GM18505 (cell line): ENCODE measurements around the gene CCND1.

Experiments
- ATAC-seq: cut with Tn5 transposase; IDR thresholded peaks from one replicate; pipeline ENCODE4 v1.9.1; 2021; ENCODE audit not compliant: unreplicated experiment
- POLR2A ChIP-seq: IDR thresholded peaks from 4 replicates; pipeline ENCODE4 v1.6.1; 2011; ENCODE audit warnings: borderline replicate concordance; ENCODE audit not compliant: insufficient read depth, insufficient read length; ENCODE audit errors: extremely low read depth

Gene CCND1

DNA sequence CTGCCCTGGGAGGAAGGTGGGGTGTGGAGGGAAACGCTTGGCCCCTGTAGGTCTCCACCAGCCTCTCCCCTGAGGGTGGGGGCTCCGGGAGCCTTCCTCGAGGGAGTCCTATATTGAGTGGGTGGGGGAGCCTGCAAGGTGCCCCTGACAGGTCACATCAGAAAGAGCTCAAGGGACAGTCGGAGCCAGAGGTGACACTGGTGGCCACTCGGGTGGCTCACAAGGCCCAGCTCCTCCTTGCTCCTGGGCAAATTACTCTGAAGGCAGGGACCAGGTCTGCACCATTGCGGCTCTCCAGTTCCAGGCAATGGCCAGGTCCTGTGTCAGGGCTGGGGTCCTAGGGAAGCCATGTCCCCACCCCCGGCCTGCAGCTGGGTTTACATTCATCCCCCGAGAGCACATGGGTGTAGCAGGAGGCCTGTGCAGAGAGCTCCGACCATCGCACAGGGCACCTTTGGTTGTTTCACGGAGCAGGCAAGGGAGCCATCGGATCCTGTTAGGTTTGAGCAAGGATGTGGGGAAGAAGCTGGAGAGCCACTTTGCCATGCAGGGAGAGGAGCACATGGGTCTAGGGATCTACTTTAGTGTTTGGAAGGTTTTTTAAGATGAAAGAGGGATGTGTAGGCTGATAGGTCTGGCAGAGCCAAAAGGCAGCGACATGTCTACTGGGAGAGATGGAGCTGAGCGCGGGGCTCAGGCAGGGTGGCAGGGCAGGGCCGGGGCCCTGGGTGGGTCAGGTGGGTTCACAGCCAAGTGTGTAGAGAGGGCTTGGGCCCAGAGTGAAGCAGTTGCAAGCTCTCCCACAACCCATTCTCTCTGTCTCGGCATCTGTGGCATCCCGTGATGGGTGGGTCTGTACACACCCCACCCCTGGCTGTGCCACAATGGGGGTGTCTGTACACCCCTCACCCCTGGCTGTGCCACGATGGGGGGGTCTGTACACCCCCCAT is 14.8 kb downstream of the CCND1 start:
- no peak for ATAC-seq
- no peak for TF ChIP-seq POLR2A

DNA sequence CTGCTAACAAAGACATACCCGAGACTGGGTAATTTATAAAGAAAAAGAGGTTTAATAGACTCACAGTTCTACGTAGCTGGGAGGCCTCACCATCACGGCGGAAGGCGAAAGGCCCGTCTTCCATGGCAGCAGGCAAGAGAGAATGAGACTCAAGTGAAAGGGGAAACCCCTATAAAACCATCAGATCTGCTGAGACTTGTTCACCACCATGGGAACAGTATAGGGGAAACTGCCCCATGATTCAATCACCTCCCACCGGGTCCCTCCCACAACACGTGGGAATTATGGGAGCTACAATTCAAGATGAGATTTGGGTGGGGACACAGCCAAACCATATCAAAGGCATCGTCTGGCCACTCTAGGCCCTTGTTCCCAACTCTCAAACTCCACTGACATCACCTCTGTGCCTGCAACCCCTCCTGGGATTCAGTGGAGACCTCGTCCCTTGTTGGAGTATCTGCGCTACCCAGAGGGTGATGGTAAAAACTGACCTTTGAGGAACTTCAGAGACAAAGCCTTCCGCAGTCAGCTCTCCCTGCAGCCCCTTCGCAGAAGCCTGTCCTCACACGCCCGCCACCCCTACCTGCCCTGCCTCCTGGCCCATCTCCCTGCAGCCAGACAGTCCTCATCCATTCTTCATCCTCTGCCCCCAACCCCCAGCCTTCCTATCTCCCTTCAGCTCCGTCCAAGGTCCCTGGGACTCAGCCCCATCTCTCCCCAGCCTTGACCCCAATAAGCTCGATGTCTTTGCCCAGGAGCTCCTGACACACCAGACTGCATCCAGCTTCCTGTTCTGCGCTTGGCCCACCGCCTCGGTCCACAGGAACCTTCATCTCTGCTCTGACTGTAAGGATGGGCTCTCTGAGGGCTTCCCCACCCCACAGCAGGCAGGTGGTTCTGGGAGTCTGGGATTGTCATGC is 15.8 kb downstream of the CCND1 start:
- TF ChIP-seq POLR2A: no peak
- ATAC-seq: no peak

DNA sequence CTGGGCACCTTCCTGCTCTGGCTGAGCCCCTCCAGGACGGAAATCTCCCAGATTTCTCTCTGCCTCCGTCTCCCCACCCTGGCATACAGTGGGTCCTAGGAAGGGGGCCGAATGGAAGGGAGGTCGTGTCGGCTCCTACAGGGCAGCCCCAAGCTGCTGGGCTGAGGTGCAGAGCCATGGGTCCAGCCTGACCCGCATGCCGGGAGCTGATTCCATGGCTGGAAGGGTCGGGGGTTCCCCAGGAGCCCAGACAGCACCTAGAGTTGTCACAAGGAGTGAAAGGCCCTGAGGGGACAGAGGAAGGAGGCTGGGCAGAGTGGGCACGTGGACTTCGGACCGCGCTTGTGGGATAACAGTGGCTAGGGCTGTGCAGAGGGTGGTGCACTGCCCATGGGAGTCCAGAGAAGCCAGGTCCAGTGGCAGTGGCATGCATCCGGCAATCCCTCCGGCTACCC is 16.5 kb downstream of the CCND1 start:
- no peak for ATAC-seq
- TF ChIP-seq POLR2A: no peak

DNA sequence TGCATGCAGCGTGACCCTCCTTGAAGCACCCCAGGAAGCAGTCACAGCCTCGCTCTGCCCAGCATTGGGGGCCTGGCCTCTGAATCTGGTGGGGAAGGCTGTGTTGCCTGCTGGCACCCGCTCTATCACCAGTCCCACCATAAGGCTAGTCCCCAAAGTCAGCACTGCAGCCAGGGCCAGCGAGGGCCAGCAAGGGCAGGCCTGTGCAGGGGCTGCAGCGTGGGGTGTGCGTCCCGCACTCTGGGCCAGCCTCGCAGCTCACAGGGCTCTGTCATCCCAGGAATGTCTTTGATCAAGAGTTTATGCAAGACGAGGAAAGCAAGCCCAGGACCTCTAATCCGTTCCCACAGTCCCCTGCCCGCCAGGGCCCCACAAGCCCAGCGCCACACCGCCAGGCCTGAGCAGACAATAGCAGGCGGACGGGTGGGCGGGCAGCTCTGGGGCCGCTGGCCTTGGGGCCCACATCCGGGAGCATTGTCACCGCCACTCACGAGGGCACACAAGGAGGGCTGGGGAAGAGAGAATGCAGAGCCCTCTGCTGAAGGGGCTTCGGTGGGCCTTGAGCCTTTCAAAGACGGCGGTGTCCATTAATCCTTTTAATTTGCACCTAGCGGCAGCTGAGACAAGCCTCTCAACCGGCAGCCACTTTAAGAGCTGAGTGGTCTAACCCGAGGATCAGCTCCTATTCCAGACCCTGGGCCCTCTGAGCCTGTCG is 17.1 kb downstream of the CCND1 start:
- TF ChIP-seq POLR2A: no peak
- no peak for ATAC-seq

DNA sequence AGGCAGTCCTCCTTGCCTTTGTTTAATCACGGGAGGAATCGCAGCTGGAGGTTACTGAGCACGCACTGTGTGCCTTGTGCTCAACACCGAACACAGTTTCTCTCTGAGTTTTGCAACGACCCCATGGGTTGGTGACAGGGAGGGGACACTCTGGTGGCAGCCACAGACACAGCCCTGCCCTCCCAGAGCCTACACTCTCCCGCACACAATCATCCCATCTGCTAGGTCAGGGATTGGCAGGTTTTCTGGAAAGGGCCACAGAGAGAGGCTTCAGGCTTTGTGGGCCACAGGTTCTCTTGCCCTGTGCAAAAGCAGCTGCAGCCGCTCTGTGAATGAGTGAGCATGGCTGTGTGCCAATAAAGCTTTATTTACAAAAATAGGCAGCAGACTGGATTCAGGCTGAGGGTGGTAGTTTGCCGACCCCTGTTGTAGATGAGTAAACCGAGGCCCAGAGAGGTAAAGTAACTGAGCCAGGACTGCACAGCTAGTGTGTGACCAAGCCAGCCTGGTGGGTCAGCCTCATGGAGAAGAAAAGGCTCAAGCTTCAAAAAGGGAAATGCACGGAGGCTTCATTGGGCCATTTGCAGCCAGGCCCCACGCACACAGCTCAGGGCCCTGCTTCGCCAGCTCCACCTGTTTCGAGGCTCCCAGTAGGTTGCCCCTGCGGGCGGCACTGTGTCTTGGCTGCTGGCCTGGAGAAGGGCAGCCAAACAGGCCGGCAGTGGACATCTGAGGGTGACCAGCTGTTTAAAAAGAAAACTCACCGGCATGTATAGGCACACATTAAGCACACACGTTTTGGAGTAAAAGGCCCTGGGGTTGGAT is 17.9 kb downstream of the CCND1 start:
- TF ChIP-seq POLR2A: no peak
- no peak for ATAC-seq

DNA sequence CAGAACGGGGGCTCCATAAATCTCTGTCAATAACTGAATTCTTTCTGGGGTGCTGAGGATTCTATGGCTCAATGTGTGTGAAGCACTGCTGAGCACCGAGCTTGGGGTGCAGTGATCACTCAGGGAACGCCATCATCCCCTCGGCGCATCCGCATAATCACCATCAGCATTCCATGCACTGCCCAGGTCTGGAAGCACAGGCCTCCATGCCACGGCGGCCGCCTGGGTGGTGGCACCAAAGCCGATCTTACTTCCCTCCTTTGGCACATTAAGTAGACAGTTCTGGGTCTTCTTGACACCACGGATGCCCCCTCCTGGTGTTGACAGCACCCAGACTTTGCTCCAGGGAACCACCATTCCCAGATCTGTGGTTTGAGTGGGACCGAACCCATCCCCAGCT is 18.6 kb downstream of the CCND1 start:
- no peak for ATAC-seq
- no peak for TF ChIP-seq POLR2A

DNA sequence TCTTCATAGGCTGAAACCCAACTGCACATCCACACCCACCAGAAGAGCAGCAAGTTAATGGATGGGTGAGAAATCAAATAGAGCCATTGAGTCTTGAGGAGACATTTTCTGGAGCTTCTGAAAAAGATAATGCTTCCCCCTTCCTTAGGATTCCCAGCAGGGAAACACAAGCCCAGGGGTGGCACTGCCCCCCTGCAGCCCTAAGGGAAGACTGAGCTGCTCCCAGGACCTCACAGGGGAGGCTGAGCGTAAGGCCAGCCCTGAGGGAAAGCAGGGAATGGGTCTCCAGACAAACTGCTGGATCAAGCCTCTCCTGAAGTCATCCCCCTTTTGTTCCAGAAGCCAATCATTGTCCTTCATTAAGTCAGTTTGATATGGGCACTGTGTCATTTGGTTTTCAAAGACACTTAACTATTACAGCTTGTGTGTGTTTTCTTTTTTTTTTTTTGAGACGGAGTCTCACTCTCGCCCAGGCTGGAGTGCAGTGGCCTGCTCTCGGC is 19.1 kb downstream of the CCND1 start:
- no peak for ATAC-seq
- TF ChIP-seq POLR2A: no peak

DNA sequence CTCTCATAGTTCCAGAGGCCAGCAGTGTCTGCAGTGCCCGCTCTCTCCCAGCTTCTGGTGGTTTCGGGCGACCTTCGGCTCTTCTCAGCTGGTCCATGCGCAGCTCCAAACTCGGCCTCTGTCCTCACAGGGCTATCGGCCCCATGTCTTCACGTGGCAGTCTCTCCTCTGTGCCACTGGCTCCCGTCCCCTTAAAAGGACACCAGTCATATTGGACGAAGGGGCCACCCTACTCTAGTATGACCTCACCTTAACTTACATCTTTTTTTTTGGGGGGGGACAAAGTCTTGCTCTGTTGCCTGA is 20.4 kb downstream of the CCND1 start:
- TF ChIP-seq POLR2A: no peak

DNA sequence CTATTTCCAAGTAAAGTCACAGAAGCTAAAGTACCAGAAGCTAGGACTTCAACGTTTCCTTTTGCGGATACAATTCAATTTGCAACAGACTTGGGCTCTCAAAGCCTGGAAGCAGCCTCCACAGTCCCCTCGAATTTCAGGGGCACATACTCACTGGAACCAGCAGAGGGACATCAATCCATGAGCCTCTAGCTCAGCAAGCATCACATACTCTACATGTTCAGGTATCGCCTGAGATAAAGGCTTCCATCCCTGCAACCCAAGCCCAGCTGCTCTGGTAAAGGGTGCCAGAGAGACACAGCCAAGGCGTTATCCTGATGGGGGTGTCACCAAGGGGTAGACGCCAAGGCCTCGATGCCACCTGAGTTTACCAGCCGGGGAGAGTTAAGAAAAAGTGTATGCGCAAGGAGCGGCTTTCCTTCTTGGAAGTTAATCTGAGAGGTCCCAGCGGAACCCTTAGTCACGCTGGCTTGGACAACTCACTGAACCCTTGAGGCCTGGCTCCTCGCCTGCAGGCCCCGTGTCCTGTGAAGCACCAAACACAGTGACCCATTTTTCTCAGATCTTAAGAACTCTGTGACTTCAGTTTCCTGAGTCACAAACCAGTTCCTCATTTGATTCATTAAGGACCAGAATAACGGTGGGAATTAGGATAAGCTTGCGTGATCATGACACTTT is 21.2 kb downstream of the CCND1 start:
- TF ChIP-seq POLR2A: no peak
- no peak for ATAC-seq

More for the DNA sequence above, 20.4 kb downstream of the CCND1 start:
- no peak for ATAC-seq

DNA sequence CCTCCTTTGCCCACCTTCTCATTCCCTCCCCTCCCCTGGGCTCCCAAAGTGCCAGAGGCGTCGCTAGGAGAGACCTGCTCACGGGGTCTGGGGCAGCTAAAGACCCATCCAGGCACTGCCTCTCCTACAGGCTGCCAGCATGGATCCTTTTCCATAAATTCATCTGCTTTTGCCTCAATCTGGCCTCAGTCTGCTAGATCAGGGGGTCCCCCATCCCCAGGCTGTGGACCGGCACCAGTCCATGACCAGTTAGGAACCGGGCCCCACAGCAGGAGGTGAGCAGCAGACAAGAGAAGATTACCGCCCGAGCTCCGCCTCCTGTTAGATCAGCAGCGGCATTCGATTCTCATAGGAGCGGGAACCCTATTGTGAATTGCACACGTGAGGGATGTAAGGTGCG is 21.9 kb downstream of the CCND1 start:
- no peak for ATAC-seq
- TF ChIP-seq POLR2A: no peak

DNA sequence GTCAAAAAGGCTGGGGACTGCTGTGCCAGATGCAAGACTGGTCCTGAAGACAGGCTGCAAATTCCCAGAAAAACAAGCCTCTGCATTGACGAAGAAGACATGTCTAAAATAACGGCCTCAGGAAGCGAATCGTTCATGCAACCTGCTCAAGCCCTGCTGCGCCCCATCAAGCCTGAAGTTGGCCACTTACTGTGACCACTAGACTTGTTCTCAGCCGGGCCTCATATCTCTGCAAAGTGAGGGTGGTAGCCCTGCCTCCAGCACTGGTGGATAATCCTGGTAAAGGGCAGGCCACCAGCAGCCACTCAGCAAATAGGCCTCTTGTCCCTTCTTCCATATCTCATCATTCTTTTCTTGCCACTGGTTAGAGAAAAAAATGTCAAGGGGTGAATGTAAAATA is 22.4 kb downstream of the CCND1 start:
- no peak for ATAC-seq
- no peak for TF ChIP-seq POLR2A
